HepG2 (cell line): ENCODE measurements around the gene HMGN1. TPM values are rescaled to one million over a fixed set of nuclear protein-coding genes. Genes with fewer than 3 reads are reported as not detected.

Experiments
- CBX5 ChIP-seq: sonication (generic); formaldehyde crosslinking; IDR thresholded peaks from 2 replicates; pipeline ENCODE4 v1.4.0; 2020; ENCODE audit warnings: missing genetic modification reagents, borderline replicate concordance
- DNMT1 ChIP-seq: sonication (generic); formaldehyde crosslinking; IDR thresholded peaks from 2 replicates; pipeline ENCODE4 v1.5.1; 2020; ENCODE audit warnings: mild to moderate bottlenecking, missing genetic modification reagents
- HDAC1 ChIP-seq: sonication (generic); formaldehyde crosslinking; IDR thresholded peaks from 2 replicates; pipeline ENCODE4 v1.5.1; 2020; ENCODE audit warnings: mild to moderate bottlenecking, missing genetic modification reagents
- MED8 ChIP-seq: sonication (generic); formaldehyde crosslinking; IDR thresholded peaks from 2 replicates; pipeline ENCODE4 v1.8.1; 2023; ENCODE audit warnings: mild to moderate bottlenecking, missing genetic modification reagents; ENCODE audit not compliant: insufficient replicate concordance
- NAIF1 ChIP-seq: sonication (generic); formaldehyde crosslinking; IDR thresholded peaks from 2 replicates; pipeline ENCODE4 v1.5.0; 2020; ENCODE audit warnings: mild to moderate bottlenecking, missing genetic modification reagents, borderline replicate concordance
- POLR2G ChIP-seq: fragments of 200-400 bp; formaldehyde crosslinking; IDR thresholded peaks from 2 replicates; pipeline ENCODE4 v1.6.1; 2018; ENCODE audit warnings: mild to moderate bottlenecking, low read depth, low read length, moderate library complexity
- RXRA ChIP-seq: sonication (generic); formaldehyde crosslinking; IDR thresholded peaks from 2 replicates; pipeline ENCODE4 v1.5.1; 2020; ENCODE audit warnings: missing genetic modification reagents
- SMC3 ChIP-seq: IDR thresholded peaks from 2 replicates; pipeline ENCODE4 v1.6.1; 2011; ENCODE audit warnings: low read length, improper control_type of control experiment
- SNRNP70 ChIP-seq: fragments of 200-400 bp; formaldehyde crosslinking; IDR thresholded peaks from 2 replicates; pipeline ENCODE4 v1.6.1; 2017; ENCODE audit warnings: mild to moderate bottlenecking, low read depth, low read length, moderate library complexity
- ZBTB34 ChIP-seq: sonication (generic); formaldehyde crosslinking; IDR thresholded peaks from 2 replicates; pipeline ENCODE4 v1.8.0; 2022; ENCODE audit warnings: mild to moderate bottlenecking, missing genetic modification reagents
- ZBTB42 ChIP-seq: sonication (generic); formaldehyde crosslinking; IDR thresholded peaks from 2 replicates; pipeline ENCODE4 v1.5.0; 2020; ENCODE audit warnings: mild to moderate bottlenecking, missing genetic modification reagents
- ZFX ChIP-seq: sonication (generic); formaldehyde crosslinking; IDR thresholded peaks from 2 replicates; pipeline ENCODE4 v1.4.0; 2020; ENCODE audit warnings: mild to moderate bottlenecking, low read depth, missing genetic modification reagents, moderate library complexity
- ZGPAT ChIP-seq: IDR thresholded peaks from 2 replicates; pipeline ENCODE4 v1.6.1; 2016; ENCODE audit warnings: mild to moderate bottlenecking
- ZNF235 ChIP-seq: sonication (generic); formaldehyde crosslinking; IDR thresholded peaks from 2 replicates; pipeline ENCODE4 v1.8.1; 2023; ENCODE audit warnings: mild to moderate bottlenecking, missing genetic modification reagents, borderline replicate concordance
- ZNF451 ChIP-seq: sonication (generic); formaldehyde crosslinking; IDR thresholded peaks from 2 replicates; pipeline ENCODE4 v1.5.0; 2020; ENCODE audit warnings: mild to moderate bottlenecking, missing genetic modification reagents
- ZNF598 ChIP-seq: sonication (generic); formaldehyde crosslinking; IDR thresholded peaks from 2 replicates; pipeline ENCODE4 v1.5.1; 2020; ENCODE audit warnings: mild to moderate bottlenecking, missing genetic modification reagents, borderline replicate concordance
- ZNF687 ChIP-seq: sonication (generic); formaldehyde crosslinking; IDR thresholded peaks from 2 replicates; pipeline ENCODE4 v1.5.1; 2020; ENCODE audit warnings: mild to moderate bottlenecking, missing genetic modification reagents, moderate library complexity
- ZNF782 ChIP-seq: sonication (generic); formaldehyde crosslinking; IDR thresholded peaks from 2 replicates; pipeline ENCODE4 v1.4.0; 2020; ENCODE audit warnings: missing genetic modification reagents, mild to moderate bottlenecking, borderline replicate concordance
- ZNF788 ChIP-seq: sonication (generic); formaldehyde crosslinking; IDR thresholded peaks from 2 replicates; pipeline ENCODE4 v1.5.0; 2020; ENCODE audit warnings: mild to moderate bottlenecking, missing genetic modification reagents, borderline replicate concordance
- ZNF879 ChIP-seq: sonication (generic); formaldehyde crosslinking; IDR thresholded peaks from 2 replicates; pipeline ENCODE4 v1.8.1; 2023; ENCODE audit warnings: missing genetic modification reagents
- polyA plus RNA-seq, 8 experiments: library from polyadenylated mRNA; depleted of rRNA in 3 of 8; stranded (reverse) in 7 of 8; unstranded in 1 of 8; fragments of >200 nt; fragmentation: Illumina TruSeq in 4 of 8; extraction: Trizol in 4 of 8; gene quantifications; 2 replicates each; pipeline versions ENCODE4 v1.2.1 to v1.2.3, GENCODE V29; 2011 to 2016; ENCODE audit warnings: low read depth in 4 of 8, missing spikeins in 1 of 8, mixed read lengths in 1 of 8; ENCODE audit not compliant: insufficient read depth in 1 of 8
- total RNA-seq, 5 experiments: library from RNA; depleted of rRNA; stranded (reverse); fragments of >200 nt; fragmentation: Illumina TruSeq; extraction: Trizol; gene quantifications; 2 replicates each; pipeline ENCODE4 v1.2.3, GENCODE V29; 2016; ENCODE audit warnings: low read depth in 1 of 5
- TF ChIP-seq, protein P1 (sequence below): sonication (generic); formaldehyde crosslinking; conservative IDR thresholded peaks from 2 replicates; pipeline ENCODE4 v1.4.0; 2020; ENCODE audit warnings: missing genetic modification reagents

The HMGN1 gene
- total and polyA plus RNA-seq, 2 of the 13 experiments (the other 11 are each of a cell fraction or from before 2014, with no cell fraction given), result 104 to 286 TPM

DNA sequence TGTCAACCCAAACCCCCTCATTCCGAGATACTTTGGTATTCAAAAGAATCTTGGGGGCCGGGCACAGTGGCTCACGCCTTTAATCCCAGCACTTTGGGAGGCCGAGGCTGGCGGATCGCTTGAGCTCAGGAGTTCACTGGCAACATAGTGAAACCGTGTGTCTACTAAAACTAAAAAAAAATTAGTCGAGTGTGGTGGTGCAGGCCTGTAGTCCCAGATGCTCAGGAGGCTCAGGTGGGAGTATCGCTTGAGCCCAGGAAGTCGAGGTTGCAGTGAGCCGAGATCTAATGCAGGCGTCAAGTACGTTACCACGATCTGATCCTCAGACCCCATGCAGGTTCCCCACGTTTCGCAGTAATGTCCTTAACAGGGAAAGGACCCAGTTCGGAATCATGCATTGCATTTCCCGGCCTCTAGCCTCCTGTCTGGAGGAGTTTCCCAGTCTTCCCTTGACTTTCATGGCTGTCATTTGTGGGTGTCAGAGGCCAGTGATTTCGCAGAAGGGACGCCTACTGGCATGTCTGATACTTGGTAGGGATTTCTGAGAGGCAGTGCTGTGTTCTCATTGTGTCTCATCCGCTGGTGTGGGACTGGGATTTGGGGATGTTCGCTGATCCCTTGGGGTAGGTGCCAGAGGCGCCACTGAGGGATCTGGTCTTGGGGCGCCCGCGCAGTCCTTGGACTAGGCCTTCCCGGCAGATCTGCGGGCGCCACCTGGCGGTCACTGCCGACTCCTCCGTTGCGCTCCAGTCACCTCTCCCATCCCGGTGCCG is 39.3 kb upstream of the HMGN1 start (continued):
- peak; percentile 73 for TF ChIP-seq ZNF687 (CRISPR knock-in tag)
- TF ChIP-seq ZBTB34, result no peak
- no peak for TF ChIP-seq RXRA
- TF ChIP-seq ZNF782 (CRISPR knock-in tag), result no peak
- TF ChIP-seq ZNF235 (CRISPR knock-in tag), result no peak
- no peak for TF ChIP-seq POLR2G
- peak; percentile 24; the same call in 1 of the 2 replicates for TF ChIP-seq ZNF598 (CRISPR knock-in tag)
- peak; percentile 63; the same call in 1 of the 2 replicates for TF ChIP-seq DNMT1 (CRISPR knock-in tag)
- TF ChIP-seq HDAC1, result peak; percentile 33; the same call in 1 of the 2 replicates
- peak; percentile 80; the same call in 1 of the 2 replicates for TF ChIP-seq CBX5 (CRISPR knock-in tag)
- TF ChIP-seq, protein P1, sequence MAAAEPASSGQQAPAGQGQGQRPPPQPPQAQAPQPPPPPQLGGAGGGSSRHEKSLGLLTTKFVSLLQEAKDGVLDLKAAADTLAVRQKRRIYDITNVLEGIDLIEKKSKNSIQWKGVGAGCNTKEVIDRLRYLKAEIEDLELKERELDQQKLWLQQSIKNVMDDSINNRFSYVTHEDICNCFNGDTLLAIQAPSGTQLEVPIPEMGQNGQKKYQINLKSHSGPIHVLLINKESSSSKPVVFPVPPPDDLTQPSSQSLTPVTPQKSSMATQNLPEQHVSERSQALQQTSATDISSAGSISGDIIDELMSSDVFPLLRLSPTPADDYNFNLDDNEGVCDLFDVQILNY (CRISPR knock-in tag), result no peak
- no peak; the same call in 1 of the 2 replicates for TF ChIP-seq ZNF788 (CRISPR knock-in tag)
- TF ChIP-seq ZNF451 (CRISPR knock-in tag), result no peak
- TF ChIP-seq ZFX (CRISPR knock-in tag), result peak; percentile 77
- TF ChIP-seq ZNF879 (CRISPR knock-in tag), result 0 out of 2 replicates have a peak, but pooled peaks have one; percentile 71
- TF ChIP-seq SMC3, result peak; percentile 50; the same call in 1 of the 2 replicates
- 0 out of 2 replicates have a peak, but pooled peaks have one; percentile 56 for TF ChIP-seq ZBTB42 (CRISPR knock-in tag)
- no peak for TF ChIP-seq MED8
- no peak for TF ChIP-seq SNRNP70
- TF ChIP-seq ZGPAT (CRISPR knock-in tag), result 0 out of 2 replicates have a peak, but pooled peaks have one; percentile 18
- peak; percentile 59; the same call in 1 of the 2 replicates for TF ChIP-seq NAIF1 (CRISPR knock-in tag)
